ENCODE data around the gene TMEM131L.
"Not testable (repeated sequence)": the region's sequence is repeated elsewhere in the genome, so short reads cannot be mapped to it uniquely, and the experiment has no call there.

The TMEM131L gene

DNA sequence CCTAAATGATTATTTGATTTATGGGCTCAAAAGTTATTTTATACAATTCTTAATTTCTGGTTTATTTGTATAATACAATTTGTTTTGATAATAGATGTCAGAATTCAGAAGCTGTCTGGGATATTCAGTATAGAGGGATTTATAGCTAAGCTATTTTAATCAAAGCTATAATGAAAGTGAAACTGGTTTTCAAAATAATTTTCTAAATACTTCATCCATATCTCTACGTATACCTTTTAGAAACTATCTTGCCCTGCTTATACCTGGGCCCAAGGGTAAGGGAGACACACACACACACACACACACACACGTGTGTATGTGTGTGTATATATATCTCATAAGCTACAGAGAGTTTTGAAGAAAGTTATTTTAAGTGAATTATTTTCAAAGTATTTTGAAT, 2.9 kb downstream of the TMEM131L start:
- H3K4me3 ChIP-seq (replicated peaks; ENCODE audit: low read depth, low read length): no peak overlapping the region
- TF ChIP-seq, protein P1, sequence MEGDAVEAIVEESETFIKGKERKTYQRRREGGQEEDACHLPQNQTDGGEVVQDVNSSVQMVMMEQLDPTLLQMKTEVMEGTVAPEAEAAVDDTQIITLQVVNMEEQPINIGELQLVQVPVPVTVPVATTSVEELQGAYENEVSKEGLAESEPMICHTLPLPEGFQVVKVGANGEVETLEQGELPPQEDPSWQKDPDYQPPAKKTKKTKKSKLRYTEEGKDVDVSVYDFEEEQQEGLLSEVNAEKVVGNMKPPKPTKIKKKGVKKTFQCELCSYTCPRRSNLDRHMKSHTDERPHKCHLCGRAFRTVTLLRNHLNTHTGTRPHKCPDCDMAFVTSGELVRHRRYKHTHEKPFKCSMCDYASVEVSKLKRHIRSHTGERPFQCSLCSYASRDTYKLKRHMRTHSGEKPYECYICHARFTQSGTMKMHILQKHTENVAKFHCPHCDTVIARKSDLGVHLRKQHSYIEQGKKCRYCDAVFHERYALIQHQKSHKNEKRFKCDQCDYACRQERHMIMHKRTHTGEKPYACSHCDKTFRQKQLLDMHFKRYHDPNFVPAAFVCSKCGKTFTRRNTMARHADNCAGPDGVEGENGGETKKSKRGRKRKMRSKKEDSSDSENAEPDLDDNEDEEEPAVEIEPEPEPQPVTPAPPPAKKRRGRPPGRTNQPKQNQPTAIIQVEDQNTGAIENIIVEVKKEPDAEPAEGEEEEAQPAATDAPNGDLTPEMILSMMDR (IDR thresholded peaks at IDR 0.05; ENCODE audit: low read depth, low read length, missing control alignments): no peak
- DNase-seq (ENCODE audit: extremely low read depth, low read depth): no peak

DNA sequence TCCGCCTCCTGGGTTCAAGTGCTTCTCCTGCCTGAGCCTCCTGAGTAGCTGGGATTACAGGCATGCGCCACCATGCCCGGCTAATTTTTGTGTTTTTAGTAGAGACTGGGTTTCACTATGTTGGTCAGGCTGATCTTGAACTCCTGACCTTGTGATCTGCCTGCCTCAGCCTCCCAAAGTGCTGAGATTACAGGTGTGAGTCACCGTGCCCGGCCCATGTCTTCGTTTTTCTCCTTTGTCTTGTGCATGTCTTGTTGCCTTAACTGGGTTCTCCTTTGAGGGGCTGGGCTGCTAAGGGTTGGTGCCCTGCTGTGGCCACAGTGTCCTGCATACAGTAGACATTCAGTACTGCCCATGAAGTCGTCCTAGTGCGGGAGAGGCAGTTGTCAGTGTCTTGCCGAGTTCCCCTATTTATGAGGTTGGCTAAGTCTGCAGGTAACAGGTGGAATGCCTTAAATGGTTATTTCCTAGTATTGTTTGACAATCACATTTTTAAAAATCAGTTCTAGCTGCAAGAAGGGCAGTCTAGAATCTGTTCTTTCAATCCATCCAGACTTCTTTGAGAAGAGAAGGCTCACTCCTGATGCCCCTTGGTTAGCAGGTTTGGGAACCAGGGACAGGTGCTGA, 5.0 kb downstream of the TMEM131L start:
- not testable (repeated sequence) for H3K4me3 ChIP-seq (replicated peaks; ENCODE audit: low read depth, low read length)

DNA sequence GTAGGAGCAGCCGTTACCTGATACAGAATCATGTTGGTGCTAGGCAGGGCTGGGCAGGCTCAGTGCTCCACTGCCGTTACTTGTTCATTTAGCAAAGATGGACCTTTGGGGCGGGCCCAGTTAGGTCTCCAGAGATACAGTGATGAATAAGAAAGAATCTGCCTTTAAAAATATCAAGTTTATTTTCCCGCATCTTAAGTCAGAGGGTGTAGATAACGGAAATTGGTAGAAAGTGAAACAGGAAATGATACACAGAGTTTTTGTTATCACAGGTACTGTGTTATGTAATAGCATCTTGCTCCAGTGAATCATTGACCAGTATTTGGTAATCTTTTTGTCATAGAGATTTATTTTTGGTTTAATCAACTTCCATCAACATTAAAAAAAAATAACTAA, 5.5 kb downstream of the TMEM131L start:
- TF ChIP-seq, protein P1 (IDR thresholded peaks at IDR 0.05; ENCODE audit: low read depth, low read length, missing control alignments): no peak
- no peak for DNase-seq (ENCODE audit: extremely low read depth, low read depth)
- H3K4me3 ChIP-seq (replicated peaks; ENCODE audit: low read depth, low read length): no peak overlapping the region

More for the DNA sequence above, 5.0 kb downstream of the TMEM131L start:
- DNase-seq (ENCODE audit: extremely low read depth, low read depth): not testable (repeated sequence)

DNA sequence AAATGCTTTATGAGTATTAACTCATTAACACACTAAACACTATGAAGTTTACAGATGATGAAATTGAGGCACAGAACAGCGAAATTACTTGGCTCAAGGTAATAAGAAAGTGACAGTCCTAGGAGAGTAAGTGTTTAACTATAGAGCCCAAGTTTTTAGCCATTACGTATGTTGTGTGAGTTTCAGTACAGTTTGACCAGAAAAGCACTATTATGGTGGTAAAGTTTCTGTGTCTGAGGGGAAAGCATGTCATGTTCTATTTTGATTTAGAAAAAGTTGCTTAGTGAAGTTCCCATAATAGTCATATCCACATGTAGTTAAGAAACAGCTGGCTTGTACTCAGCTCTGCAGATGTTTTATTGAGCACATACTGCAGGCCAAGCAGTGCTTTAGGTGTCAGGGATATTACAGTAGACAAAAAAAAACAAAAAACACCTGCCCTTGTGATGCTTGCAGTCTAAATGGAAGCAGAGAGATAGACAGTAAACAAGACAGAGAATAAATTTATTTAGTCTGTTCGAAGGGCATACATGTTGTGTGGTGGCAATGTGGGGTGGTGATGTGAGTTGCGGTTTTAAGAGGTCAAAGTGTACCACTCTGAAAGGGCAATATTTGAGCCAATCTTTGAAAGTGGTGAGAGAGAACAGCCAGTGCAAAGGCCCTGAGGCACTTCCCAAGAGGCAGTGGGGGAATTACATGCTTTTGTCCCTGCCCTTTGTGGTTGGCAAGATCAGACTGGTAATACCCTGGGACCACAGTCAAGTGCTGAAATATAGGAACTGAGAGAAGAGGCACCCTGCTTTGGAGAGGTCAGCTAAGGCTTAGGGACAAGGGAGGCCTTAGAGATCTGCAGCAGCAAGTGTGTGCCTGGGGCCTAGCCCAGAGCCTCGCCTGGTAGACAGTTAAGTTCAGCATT, 6.2 kb downstream of the TMEM131L start:
- no peak overlapping the region for H3K4me3 ChIP-seq (replicated peaks; ENCODE audit: low read depth, low read length)
- DNase-seq (ENCODE audit: extremely low read depth, low read depth): no peak
- TF ChIP-seq, protein P1 (IDR thresholded peaks at IDR 0.05; ENCODE audit: low read depth, low read length, missing control alignments): no peak

DNA sequence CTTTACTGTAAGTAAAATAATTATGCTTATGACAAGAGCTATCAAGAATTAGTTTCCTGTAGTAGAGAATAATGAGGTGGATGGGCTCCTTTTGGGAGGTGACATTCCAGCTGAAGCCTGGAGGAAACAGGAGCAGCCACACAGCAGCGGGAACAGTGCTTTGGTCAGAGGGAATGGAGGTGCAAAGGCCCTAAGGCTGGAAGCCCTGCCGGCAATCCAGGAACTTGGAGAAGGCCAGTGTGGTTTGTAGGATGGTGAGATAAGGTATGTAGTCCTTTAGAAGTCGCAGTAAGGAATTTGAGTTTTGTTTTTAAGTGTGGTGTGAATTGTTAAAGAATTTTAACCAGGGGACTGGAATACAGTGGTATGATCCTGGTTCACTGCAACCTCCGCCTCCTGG, 8.1 kb downstream of the TMEM131L start:
- DNase-seq (ENCODE audit: extremely low read depth, low read depth): no peak
- H3K4me3 ChIP-seq (replicated peaks; ENCODE audit: low read depth, low read length): no peak overlapping the region
- TF ChIP-seq, protein P1 (IDR thresholded peaks at IDR 0.05; ENCODE audit: low read depth, low read length, missing control alignments): no peak

DNA sequence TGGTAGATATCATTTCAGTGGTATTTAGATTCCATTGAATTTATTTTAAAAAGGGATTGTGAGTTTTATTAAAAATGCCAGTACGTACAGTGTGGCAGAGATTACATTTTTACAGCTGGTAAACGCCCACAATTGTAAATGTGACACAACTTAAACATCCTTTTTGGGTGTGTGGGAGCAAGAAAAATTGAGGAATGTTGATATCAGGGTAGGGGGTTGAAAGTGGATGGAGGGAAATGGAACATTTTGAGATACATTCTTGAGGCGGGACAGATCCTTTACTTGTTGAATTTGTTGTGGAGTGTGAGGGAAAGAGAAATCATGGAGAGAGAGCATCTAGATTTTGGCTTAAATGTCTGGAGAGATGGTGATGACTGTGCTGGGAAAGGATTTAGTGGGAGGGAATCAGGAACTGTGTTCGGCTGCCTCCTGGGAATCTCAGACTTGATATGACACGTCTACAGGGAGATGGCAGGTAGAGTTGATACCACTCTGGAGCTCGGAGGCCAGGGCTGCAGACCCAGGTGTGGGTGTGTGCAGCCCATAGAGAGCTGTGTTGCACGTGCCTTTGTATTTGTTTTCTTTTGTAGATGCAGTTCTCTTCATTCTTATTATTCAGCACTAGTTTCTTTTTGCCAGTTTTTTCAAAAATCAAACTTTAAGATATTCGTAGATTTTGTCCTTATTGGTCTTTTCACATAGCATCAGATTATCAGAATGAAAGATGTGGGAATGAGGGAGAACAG, 10.8 kb downstream of the TMEM131L start:
- DNase-seq (ENCODE audit: extremely low read depth, low read depth): no peak
- no peak overlapping the region for H3K4me3 ChIP-seq (replicated peaks; ENCODE audit: low read depth, low read length)
- TF ChIP-seq, protein P1 (IDR thresholded peaks at IDR 0.05; ENCODE audit: low read depth, low read length, missing control alignments): no peak

DNA sequence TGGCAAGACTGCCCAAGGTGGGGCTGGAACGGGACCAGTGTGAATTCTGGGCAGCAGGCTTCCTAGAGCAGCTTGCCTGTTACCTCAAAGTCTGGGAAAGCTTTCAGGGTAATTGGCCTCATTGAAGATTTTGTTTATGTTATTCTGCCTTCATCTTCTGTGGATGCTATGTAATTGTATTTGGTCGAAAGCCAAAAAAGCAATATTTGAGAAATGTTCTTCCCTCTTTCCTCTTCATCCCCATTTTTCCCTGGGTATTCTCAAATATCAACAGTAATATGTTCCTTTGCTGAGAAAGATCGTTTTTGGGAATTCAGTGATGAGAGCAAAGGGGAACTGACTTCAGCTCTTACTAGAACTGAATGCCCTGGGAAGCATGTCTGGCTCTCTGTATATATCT, 12.9 kb downstream of the TMEM131L start:
- no peak for DNase-seq (ENCODE audit: extremely low read depth, low read depth)
- TF ChIP-seq, protein P1 (IDR thresholded peaks at IDR 0.05; ENCODE audit: low read depth, low read length, missing control alignments): no peak
- no peak overlapping the region for H3K4me3 ChIP-seq (replicated peaks; ENCODE audit: low read depth, low read length)
